B cell (primary cell): Measurements from ENCODE around the gene THBS2. TPM values are rescaled to one million over a fixed set of nuclear protein-coding genes. Genes with fewer than 3 reads are reported as not detected.

ENCODE experiments used
- ATAC-seq: fragments of 200-7000 bp; cut with Tn5 transposase; one replicate; pipeline ENCODE4 v1.10.0; 2021; ENCODE audit warnings: low read depth, mild to moderate bottlenecking, moderate number of reproducible peaks, moderate library complexity
- CTCF ChIA-PET: fragments of 350-600 bp; sonication (Branson Sonifier 250); formaldehyde crosslinking; loops from one replicate; lab custom pipeline; 2021; ENCODE audit warnings: antibody characterized with exemption, inconsistent platforms; lab: Charles Lee
- POLR2A ChIA-PET: fragments of 350-600 bp; sonication (Branson Sonifier 250); formaldehyde crosslinking; loops from one replicate; lab custom pipeline; 2021; ENCODE audit warnings: antibody characterized with exemption; lab: Charles Lee
- DNase-seq: peaks from one replicate; pipeline ENCODE4 v3.0.0; 2013
- H2AFZ ChIP-seq: 2 replicates; pipeline ENCODE4 v1.6.1; 2012; ENCODE audit warnings: mild to moderate bottlenecking, low read depth, low read length; ENCODE audit not compliant: insufficient read depth, poor library complexity, severe bottlenecking
- H3K27ac ChIP-seq, 2 donors: 1 replicate in 1 of 2; 2 replicates in 1 of 2; pipeline ENCODE4 v1.5.1; 2012 to 2013; ENCODE audit warnings: low read length in 2 of 2, mild to moderate bottlenecking in 2 of 2, moderate library complexity in 1 of 2
- H3K27me3 ChIP-seq, 4 experiments: fragments of 200-600 bp in 1 of 4; sonication (generic) in 1 of 4; replicated peaks in 1 of 4; 1 replicate in 2 of 4; 2 replicates in 2 of 4; pipeline versions ENCODE4 v1.6.1 to v1.7.0; 2013 to 2016; ENCODE audit warnings: low read length in 3 of 4, mild to moderate bottlenecking in 2 of 4, mixed read lengths in 1 of 4, moderate library complexity in 1 of 4; ENCODE audit not compliant: insufficient read depth in 4 of 4, control insufficient read depth in 3 of 4; ENCODE audit errors: control extremely low read depth in 1 of 4
- H3K36me3 ChIP-seq, 2 experiments: replicated peaks in 1 of 2; 1 replicate in 1 of 2; 2 replicates in 1 of 2; pipeline versions ENCODE4 v1.6.1 to v1.7.1; 2013; ENCODE audit warnings: low read length in 1 of 2; ENCODE audit not compliant: insufficient read depth in 2 of 2, control insufficient read depth in 1 of 2; ENCODE audit errors: control extremely low read depth in 1 of 2, extremely low read depth in 1 of 2
- H3K4me1 ChIP-seq, 2 donors: fragments of 200-600 bp in 1 of 2; sonication (generic) in 1 of 2; 1 replicate in 1 of 2; 2 replicates in 1 of 2; pipeline versions ENCODE4 v1.5.1 to v1.6.1; 2013 to 2017; ENCODE audit warnings: low read length in 2 of 2; ENCODE audit not compliant: control insufficient read depth in 2 of 2, insufficient read depth in 2 of 2
- H3K4me2 ChIP-seq: replicated peaks from 2 replicates; pipeline ENCODE3; 2012; ENCODE audit warnings: mild to moderate bottlenecking, low read depth, low read length; ENCODE audit not compliant: poor library complexity, severe bottlenecking
- H3K4me3 ChIP-seq, 5 experiments: fragments of 200-600 bp in 1 of 5; sonication (generic) in 1 of 5; 1 replicate in 3 of 5; 2 replicates in 2 of 5; pipeline versions ENCODE4 v1.5.1 to v1.7.0; 2011 to 2016; ENCODE audit warnings: low read length in 4 of 5, mild to moderate bottlenecking in 4 of 5, low read depth in 2 of 5, control low read depth in 1 of 5, moderate library complexity in 1 of 5; ENCODE audit not compliant: insufficient read depth in 1 of 5; ENCODE audit errors: control extremely low read depth in 1 of 5, extremely low read depth in 1 of 5
- H3K79me2 ChIP-seq: fragments of 200-600 bp; sonication (generic); one replicate; pipeline ENCODE4 v1.6.0; 2016; ENCODE audit warnings: low read length; ENCODE audit not compliant: control insufficient read depth, insufficient read depth
- H3K9ac ChIP-seq: fragments of 200-600 bp; sonication (generic); 2 replicates; pipeline ENCODE4 v1.6.1; 2017; ENCODE audit warnings: mild to moderate bottlenecking, low read length, moderate library complexity
- H3K9me3 ChIP-seq, 3 donors: one replicate each; pipeline versions ENCODE4 v1.6.1 to v1.7.1; 2013; ENCODE audit warnings: low read length in 2 of 3; ENCODE audit not compliant: control insufficient read depth in 2 of 3, insufficient read depth in 1 of 3; ENCODE audit errors: control extremely low read depth in 1 of 3
- H4K20me1 ChIP-seq: 2 replicates; pipeline ENCODE4 v1.6.0; 2012; ENCODE audit warnings: mild to moderate bottlenecking, low read length; ENCODE audit not compliant: insufficient read depth, control insufficient read depth, poor library complexity, severe bottlenecking
- H3K27ac Mint-ChIP-seq: one replicate; pipeline ENCODE4 v1.8.0; 2021; ENCODE audit warnings: mixed read lengths
- H3K27me3 Mint-ChIP-seq: one replicate; pipeline ENCODE4 v1.8.0; 2021; ENCODE audit warnings: mixed read lengths
- H3K4me1 Mint-ChIP-seq: one replicate; pipeline ENCODE4 v1.8.0; 2021; ENCODE audit warnings: mixed read lengths
- H3K4me3 Mint-ChIP-seq: one replicate; pipeline ENCODE4 v1.8.0; 2021; ENCODE audit warnings: mixed read lengths
- H3K9me3 Mint-ChIP-seq: one replicate; pipeline ENCODE4 v1.8.0; 2022; ENCODE audit warnings: mixed read lengths; ENCODE audit not compliant: insufficient read depth
- EZH2 ChIP-seq: IDR thresholded peaks from 2 replicates; pipeline ENCODE4 v1.6.1; 2012; ENCODE audit warnings: borderline replicate concordance, low read depth, mild to moderate bottlenecking, moderate library complexity, low read length; ENCODE audit not compliant: insufficient read depth, poor library complexity, severe bottlenecking
- WGBS: methylation state at CpG from one replicate; pipeline ENCODE4 v1.1.5; 2013; ENCODE audit warnings: missing lambda C conversion rate; ENCODE audit not compliant: insufficient coverage; 5-methylcytosine and 5-hydroxymethylcytosine counted together
- intact Hi-C: fragments of 100-400 bp; cut with micrococcal nuclease; formaldehyde crosslinking; loops from one replicate; pipeline ENCODE4 v1.10.0; 2022
- polyA plus RNA-seq: library from polyadenylated mRNA; depleted of rRNA; stranded (reverse); fragments of >200 nt; gene quantifications from 2 replicates; pipeline ENCODE4 v1.2.3, GENCODE V29; 2012
- total RNA-seq, 2 donors: library from RNA; stranded (reverse); fragments of 120-200 nt in 1 of 2; gene quantifications; 1 replicate in 1 of 2; 2 replicates in 1 of 2; pipeline versions ENCODE4 v1.2.3 to v1.2.4, GENCODE V29; 2013 to 2022
- TF ChIP-seq, protein P1 (sequence below): fragments of 200-600 bp; IDR thresholded peaks from one replicate; pipeline ENCODE4 v1.8.0; 2022; ENCODE audit warnings: antibody characterized with exemption, mild to moderate bottlenecking

THBS2 gene
- total and polyA plus RNA-seq, 2 donors (not counting 1 experiment from before 2014, with no cell fraction given): not detected

DNA sequence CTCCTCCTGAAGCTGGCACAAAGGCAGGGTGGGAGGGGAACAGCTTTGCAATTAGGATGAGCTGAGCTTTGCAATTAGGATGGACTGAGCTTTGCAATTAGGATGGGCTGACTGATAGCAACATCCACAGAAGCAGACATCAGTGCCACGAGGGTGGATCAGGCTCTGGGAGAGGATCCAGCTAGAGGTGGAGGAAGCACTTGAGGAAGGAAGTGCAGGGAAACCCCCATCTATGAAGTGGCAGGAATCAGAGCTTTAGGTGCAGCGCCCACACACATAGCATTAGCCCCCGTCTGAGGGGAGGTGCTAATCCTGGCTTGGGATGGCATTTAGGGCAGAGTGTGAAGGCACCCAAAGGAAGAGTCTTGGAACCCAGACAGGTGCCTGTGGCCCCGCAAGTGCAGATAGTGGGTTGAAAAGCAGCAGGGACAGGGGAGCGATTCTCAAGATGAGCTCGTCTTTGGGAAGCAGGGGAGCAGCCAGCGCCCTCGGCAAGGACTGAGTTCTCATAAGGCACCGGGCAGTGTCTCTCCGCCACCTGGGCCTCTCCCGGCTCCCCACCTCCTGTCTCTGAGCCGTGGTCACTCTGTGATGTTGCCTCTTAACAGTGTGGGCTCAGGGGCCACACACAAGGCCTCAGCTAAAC is 12.0 kb upstream of the THBS2 start:
- H3K9me3 Mint-ChIP-seq: no peaks in the 10 kb centered on the region
- no peak overlapping the region for H3K4me3 Mint-ChIP-seq
- Histone ChIP-seq H3K36me3 (no peaks in the 10 kb centered on the region), H3K4me2 (no peak overlapping the region), H3K27ac (no peak overlapping the region), H3K9ac (no peak overlapping the region), H3K9me3 (peaks cover 0 to 2% (median 0%) of the 10 kb centered on the region in 3 donors), H4K20me1 (no peaks in the 10 kb centered on the region), H3K79me2 (no peaks in the 10 kb centered on the region), H3K27me3 (no peaks in the 10 kb centered on the region), H3K4me1 (no peaks in the 10 kb centered on the region), H2AFZ (no peak overlapping the region), H3K4me3 (no peak overlapping the region)
- intact Hi-C loops: no loop called here
- WGBS: 83% methylated on average over 12 of the region's 12 CpGs
- H3K4me1 Mint-ChIP-seq: no peaks in the 10 kb centered on the region
- POLR2A ChIA-PET: no interaction called here
- H3K27ac Mint-ChIP-seq: no peak overlapping the region
- CTCF ChIA-PET: no interaction called here
- ATAC-seq (no peak), DNase-seq (no peak)
- TF ChIP-seq, protein P1, sequence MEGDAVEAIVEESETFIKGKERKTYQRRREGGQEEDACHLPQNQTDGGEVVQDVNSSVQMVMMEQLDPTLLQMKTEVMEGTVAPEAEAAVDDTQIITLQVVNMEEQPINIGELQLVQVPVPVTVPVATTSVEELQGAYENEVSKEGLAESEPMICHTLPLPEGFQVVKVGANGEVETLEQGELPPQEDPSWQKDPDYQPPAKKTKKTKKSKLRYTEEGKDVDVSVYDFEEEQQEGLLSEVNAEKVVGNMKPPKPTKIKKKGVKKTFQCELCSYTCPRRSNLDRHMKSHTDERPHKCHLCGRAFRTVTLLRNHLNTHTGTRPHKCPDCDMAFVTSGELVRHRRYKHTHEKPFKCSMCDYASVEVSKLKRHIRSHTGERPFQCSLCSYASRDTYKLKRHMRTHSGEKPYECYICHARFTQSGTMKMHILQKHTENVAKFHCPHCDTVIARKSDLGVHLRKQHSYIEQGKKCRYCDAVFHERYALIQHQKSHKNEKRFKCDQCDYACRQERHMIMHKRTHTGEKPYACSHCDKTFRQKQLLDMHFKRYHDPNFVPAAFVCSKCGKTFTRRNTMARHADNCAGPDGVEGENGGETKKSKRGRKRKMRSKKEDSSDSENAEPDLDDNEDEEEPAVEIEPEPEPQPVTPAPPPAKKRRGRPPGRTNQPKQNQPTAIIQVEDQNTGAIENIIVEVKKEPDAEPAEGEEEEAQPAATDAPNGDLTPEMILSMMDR: no peak
- no peak for TF ChIP-seq EZH2
- no peaks in the 10 kb centered on the region for H3K27me3 Mint-ChIP-seq

DNA sequence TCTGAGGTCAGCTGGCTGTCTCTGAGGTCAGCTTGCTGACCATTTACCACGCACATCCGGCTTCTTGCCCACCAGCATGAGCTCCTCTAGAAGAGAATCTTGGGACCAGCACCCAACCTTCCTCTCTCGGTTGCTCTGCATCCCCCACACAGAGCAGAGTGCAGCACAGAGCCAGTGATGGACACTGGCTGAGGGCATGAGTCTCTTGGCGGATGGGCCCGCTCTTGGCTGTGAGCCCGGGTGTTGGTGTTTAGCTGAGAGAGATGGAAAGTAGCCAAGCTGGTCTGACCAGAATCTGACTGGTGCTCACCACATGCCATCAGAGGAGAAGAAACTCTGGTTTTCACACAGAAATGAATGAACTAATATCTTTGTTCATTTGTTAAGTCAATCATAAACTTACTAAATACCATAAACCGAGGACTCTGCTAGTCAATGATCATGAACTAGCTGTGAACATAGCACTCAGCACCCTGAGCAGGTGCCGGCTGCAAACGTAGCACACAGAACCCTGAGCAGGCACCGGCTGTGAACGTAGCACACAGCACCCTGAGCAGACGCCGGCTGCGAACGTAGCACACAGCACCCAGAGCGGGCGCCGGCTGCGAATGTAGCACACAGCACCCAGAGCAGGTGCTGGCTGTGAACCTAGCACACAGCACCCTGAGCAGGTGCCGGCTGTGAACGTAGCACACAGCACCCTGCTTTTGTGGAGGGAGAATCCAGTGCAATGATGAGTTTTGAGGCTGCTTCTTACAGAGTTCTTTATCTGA is 10.4 kb upstream of the THBS2 start:
- TF ChIP-seq, protein P1: no peak
- no peak for TF ChIP-seq EZH2
- no peak overlapping the region for H2AFZ ChIP-seq
- WGBS: 98% methylated on average over 19 of the region's 21 CpGs
- H3K4me1 Mint-ChIP-seq: no peaks in the 10 kb centered on the region
- H3K4me3 Mint-ChIP-seq: no peak overlapping the region
- no peak overlapping the region for H3K4me2 ChIP-seq
- H3K27ac Mint-ChIP-seq: no peak overlapping the region
- ATAC-seq (no peak), DNase-seq (no peak)
- no peaks in the 10 kb centered on the region for H3K27me3 ChIP-seq
- no peak overlapping the region for H3K9ac ChIP-seq
- H3K4me1 ChIP-seq: no peaks in the 10 kb centered on the region
- H3K4me3 ChIP-seq: no peak overlapping the region
- H3K27me3 Mint-ChIP-seq: no peaks in the 10 kb centered on the region
- no peaks in the 10 kb centered on the region for H3K79me2 ChIP-seq
- CTCF ChIA-PET: no interaction called here
- peaks cover 0 to 6% (median 0%) of the 10 kb centered on the region in 3 donors for H3K9me3 ChIP-seq
- intact Hi-C loops: no loop called here
- no peaks in the 10 kb centered on the region for H4K20me1 ChIP-seq
- no peaks in the 10 kb centered on the region for H3K9me3 Mint-ChIP-seq
- no peaks in the 10 kb centered on the region for H3K36me3 ChIP-seq
- POLR2A ChIA-PET: no interaction called here
- no peak overlapping the region for H3K27ac ChIP-seq
